GM21528 (cell line): ENCODE data around the gene C4B.
"Not testable (repeated sequence)": the region's sequence is repeated elsewhere in the genome, so short reads cannot be mapped to it uniquely, and the experiment has no call there.

Source experiments
- ATAC-seq: cut with Tn5 transposase; IDR thresholded peaks from one replicate; pipeline ENCODE4 v1.9.1; 2021; ENCODE audit warnings: mild to moderate bottlenecking, moderate library complexity; ENCODE audit not compliant: unreplicated experiment, low FRiP score

C4B gene

GRCh38 chr6:32028631-32029030, 14.0 kb downstream of the C4B start:
- not testable (repeated sequence) for ATAC-seq

DNA sequence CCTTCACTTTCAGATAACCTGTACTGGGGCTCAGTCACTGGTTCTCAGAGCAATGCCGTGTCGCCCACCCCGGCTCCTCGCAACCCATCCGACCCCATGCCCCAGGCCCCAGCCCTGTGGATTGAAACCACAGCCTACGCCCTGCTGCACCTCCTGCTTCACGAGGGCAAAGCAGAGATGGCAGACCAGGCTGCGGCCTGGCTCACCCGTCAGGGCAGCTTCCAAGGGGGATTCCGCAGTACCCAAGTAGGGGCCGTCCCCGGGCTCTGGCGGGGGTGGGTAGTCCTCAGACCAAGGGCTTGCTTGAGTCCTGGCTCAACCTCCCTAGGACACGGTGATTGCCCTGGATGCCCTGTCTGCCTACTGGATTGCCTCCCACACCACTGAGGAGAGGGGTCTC, 15.0 kb downstream of the C4B start:
- not testable (repeated sequence) for ATAC-seq

- not testable (repeated sequence) for ATAC-seq
These were observed 20.9 kb downstream of the C4B start for GRCh38 chr6:32035283-32036013.

DNA sequence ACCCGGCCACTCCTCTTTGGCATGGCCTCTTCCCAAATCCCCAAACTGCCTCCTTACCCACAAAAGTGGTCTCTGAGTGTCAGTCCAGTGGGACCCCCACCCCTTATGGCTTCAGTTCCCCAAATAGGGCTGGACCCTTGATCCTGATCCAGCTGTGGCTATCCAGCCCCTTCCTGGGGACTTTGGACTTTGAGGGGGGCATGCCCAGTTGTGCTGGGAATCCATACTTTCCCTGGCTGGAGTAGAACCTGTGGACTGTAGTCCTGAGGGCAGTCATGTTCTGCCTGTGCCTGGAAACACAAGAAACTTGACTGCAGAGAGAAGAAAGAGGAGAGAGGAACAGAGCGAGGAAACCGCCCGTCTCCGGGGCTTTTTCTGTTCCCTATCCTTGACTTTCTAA, 22.5 kb downstream of the C4B start:
- ATAC-seq: not testable (repeated sequence)

DNA sequence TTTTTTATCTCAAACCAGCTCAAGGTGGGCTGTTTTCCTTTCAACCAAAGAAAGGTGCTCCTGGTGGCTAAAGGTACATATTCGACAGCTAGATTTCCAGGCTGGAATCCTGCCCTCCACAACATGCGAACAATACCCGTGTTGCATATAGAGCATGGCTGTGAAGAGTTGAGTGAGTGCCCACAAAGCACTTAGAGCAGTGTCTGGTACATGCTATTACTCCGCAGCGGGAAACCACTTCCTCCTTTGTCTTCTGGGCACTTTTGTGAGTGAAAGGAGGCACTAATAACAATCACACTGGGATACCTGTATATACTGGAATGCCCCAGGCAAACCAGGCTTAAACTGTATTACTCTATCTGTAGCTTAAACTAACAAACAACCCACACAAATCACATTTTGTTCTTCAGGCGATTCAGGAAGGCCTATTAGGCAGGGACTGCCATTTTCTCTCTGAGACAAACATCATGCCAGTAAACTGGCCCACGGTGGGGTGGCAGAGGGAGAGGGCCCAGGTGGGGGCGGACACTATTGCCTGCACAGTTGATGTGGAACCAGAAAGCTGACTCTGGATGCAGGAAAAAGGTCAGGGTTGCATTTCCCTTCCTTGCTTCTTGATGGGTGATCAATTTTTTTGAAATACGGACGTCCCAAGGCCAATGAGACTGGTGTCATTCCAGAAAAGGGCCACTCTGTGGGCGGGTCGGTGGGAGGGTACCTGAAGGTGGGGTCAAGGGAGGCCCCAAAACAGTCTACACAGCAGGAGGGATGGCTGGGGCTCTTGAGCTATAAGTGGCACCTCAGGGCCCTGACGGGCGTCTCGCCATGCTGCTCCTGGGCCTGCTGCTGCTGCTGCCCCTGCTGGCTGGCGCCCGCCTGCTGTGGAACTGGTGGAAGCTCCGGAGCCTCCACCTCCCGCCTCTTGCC, 23.3 kb downstream of the C4B start, which contains the start of gene CYP21A2:
CYP21A2 (plus strand) TSS at position 818 of the 927 bp plus-strand sequence; CDS start at position 826, 8 bp downstream.
- not testable (repeated sequence) for ATAC-seq

DNA sequence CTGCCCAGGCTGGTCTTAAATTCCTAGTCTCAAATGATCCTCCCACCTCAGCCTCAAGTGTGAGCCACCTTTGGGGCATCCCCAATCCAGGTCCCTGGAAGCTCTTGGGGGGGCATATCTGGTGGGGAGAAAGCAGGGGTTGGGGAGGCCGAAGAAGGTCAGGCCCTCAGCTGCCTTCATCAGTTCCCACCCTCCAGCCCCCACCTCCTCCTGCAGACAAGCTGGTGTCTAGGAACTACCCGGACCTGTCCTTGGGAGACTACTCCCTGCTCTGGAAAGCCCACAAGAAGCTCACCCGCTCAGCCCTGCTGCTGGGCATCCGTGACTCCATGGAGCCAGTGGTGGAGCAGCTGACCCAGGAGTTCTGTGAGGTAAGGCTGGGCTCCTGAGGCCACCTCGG, 24.3 kb downstream of the C4B start:
- ATAC-seq: not testable (repeated sequence)

DNA sequence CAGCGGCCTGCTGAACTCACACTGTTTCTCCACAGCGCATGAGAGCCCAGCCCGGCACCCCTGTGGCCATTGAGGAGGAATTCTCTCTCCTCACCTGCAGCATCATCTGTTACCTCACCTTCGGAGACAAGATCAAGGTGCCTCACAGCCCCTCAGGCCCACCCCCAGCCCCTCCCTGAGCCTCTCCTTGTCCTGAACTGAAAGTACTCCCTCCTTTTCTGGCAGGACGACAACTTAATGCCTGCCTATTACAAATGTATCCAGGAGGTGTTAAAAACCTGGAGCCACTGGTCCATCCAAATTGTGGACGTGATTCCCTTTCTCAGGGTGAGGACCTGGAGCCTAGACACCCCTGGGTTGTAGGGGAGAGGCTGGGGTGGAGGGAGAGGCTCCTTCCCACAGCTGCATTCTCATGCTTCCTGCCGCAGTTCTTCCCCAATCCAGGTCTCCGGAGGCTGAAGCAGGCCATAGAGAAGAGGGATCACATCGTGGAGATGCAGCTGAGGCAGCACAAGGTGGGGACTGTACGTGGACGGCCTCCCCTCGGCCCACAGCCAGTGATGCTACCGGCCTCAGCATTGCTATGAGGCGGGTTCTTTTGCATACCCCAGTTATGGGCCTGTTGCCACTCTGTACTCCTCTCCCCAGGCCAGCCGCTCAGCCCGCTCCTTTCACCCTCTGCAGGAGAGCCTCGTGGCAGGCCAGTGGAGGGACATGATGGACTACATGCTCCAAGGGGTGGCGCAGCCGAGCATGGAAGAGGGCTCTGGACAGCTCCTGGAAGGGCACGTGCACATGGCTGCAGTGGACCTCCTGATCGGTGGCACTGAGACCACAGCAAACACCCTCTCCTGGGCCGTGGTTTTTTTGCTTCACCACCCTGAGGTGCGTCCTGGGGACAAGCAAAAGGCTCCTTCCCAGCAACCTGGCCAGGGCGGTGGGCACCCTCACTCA, 25.0 kb downstream of the C4B start:
- not testable (repeated sequence) for ATAC-seq

DNA sequence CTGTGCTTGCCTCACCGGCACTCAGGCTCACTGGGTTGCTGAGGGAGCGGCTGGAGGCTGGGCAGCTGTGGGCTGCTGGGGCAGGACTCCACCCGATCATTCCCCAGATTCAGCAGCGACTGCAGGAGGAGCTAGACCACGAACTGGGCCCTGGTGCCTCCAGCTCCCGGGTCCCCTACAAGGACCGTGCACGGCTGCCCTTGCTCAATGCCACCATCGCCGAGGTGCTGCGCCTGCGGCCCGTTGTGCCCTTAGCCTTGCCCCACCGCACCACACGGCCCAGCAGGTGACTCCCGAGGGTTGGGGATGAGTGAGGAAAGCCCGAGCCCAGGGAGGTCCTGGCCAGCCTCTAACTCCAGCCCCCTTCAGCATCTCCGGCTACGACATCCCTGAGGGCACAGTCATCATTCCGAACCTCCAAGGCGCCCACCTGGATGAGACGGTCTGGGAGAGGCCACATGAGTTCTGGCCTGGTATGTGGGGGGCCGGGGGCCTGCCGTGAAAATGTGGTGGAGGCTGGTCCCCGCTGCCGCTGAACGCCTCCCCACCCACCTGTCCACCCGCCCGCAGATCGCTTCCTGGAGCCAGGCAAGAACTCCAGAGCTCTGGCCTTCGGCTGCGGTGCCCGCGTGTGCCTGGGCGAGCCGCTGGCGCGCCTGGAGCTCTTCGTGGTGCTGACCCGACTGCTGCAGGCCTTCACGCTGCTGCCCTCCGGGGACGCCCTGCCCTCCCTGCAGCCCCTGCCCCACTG, 25.9 kb downstream of the C4B start:
- not testable (repeated sequence) for ATAC-seq

- not testable (repeated sequence) for ATAC-seq
These were observed 26.4 kb downstream of the C4B start for GRCh38 chr6:32041050-32041321.

GRCh38 chr6:32041385-32041784, 26.8 kb downstream of the C4B start:
- not testable (repeated sequence) for ATAC-seq

DNA sequence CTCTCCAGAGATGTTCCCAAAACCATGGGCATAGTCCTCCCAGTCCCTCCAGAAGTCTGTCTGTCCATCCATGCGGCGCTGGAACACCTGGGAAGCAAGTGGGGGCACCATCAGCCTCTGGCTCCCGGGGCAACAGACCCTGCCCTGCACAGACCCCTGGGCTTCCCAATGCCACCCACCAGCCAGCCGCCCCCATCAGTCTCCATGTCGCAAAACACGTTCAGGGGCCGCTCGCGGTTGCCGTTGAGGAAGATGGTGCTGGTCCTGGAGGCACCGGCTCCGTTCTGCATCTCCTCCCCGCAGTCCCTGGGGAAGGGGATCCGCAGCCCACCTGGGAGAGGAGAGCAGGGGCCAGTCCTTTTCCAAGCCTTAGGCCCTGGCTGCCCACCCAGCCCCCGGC, 27.7 kb downstream of the C4B start:
- ATAC-seq: not testable (repeated sequence)

GRCh38 chr6:32043589-32044380, 29.2 kb downstream of the C4B start:
- not testable (repeated sequence) for ATAC-seq

DNA sequence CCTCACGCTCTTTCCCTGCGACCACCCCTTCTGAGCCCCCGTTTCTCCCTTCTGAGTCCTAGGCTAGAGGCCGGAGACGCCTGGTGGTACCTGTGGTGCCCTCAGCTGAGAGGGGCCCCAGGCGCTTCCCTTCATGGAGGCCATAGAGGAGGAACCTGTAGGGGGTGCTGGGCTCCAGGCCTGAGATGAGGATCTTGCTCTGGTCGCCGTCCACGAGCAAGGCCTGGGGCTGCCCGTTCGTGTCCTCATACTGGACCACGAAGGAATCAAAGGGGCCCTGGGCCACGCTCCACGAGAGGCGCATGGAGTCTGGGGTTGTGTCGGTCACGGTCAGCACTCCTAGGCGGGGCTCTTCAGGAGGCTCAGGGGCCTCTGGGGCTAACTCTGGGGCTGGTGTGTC, 30.3 kb downstream of the C4B start:
- ATAC-seq: not testable (repeated sequence)

- no peak for ATAC-seq
These were observed 31.3 kb downstream of the C4B start for GRCh38 chr6:32045811-32046449.

- ATAC-seq: no peak
These were observed 32.0 kb downstream of the C4B start for GRCh38 chr6:32046450-32047083.

DNA sequence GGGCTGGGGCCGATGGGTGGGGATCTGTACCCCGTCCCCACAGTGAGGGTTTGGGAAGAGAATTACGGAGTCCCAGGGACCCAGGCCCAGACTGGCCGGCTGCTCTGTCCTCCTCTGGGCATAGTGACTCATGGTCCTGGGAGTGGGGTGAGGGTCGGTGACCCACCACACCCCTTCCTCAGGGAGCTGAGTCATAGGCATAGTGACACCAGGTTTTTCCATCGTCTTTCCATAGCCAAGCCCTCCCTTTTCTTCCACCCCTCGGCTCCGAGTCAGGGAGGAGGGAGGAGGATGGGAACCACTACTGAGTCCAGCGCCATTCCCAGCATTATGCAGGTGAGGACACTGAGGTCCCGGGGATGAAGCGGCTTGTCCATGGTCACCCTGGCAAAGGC, 32.5 kb downstream of the C4B start:
- ATAC-seq: no peak

GRCh38 chr6:32047539-32047854, 32.9 kb downstream of the C4B start:
- no peak for ATAC-seq
